Measurements from ENCODE around the gene PRKAG2. TPM values are rescaled to one million over a fixed set of nuclear protein-coding genes. Genes with fewer than 3 reads are reported as not detected.

Gene PRKAG2
- total RNA-seq, 1 donor from 2014 or later, result 20.6 TPM

GRCh38 chr7:151869455-151869854, 7.5 kb downstream of the PRKAG2 start:
- Mint-ChIP-seq H3K4me3 (ENCODE audit: low read depth) (no peak overlapping the region), H3K4me1 (ENCODE audit: low read depth) (peaks cover 7% of the 10 kb centered on the region), H3K27ac (no peak overlapping the region), H3K9me3 (ENCODE audit: low read depth) (no peaks in the 10 kb centered on the region), H3K27me3 (peaks cover 35% of the 10 kb centered on the region), H3K36me3 (ENCODE audit: insufficient read depth) (no peaks in the 10 kb centered on the region)
- no peak for TF ChIP-seq CTCF (IDR thresholded peaks at IDR 0.05; ENCODE audit: unreplicated experiment)
- no peak for DNase-seq (ENCODE audit: low spot score, unreplicated experiment)

DNA sequence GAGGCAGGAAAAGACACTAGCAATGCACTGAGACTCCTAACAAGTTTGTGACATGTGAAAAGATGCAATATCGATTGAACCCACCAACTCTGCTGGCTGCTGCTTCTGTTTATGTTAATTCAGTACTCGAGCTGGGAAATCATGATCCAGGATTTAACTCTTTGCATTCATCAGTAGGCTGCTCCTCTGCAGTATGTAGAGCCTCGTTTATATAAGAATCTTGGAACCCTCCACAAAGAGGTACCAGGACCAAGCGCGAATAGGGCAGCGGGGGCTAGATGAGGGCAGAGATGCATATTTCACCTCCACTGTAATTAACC, 7.8 kb downstream of the PRKAG2 start:
- H3K4me1 Mint-ChIP-seq (ENCODE audit: low read depth), result peaks cover 7% of the 10 kb centered on the region
- TF ChIP-seq CTCF (IDR thresholded peaks at IDR 0.05; ENCODE audit: unreplicated experiment), result no peak
- H3K27ac Mint-ChIP-seq, result no peak overlapping the region
- no peaks in the 10 kb centered on the region for H3K9me3 Mint-ChIP-seq (ENCODE audit: low read depth)
- H3K27me3 Mint-ChIP-seq, result peaks cover 35% of the 10 kb centered on the region
- H3K36me3 Mint-ChIP-seq (ENCODE audit: insufficient read depth), result no peaks in the 10 kb centered on the region
- no peak overlapping the region for H3K4me3 Mint-ChIP-seq (ENCODE audit: low read depth)
- DNase-seq (ENCODE audit: low spot score, unreplicated experiment), result no peak

DNA sequence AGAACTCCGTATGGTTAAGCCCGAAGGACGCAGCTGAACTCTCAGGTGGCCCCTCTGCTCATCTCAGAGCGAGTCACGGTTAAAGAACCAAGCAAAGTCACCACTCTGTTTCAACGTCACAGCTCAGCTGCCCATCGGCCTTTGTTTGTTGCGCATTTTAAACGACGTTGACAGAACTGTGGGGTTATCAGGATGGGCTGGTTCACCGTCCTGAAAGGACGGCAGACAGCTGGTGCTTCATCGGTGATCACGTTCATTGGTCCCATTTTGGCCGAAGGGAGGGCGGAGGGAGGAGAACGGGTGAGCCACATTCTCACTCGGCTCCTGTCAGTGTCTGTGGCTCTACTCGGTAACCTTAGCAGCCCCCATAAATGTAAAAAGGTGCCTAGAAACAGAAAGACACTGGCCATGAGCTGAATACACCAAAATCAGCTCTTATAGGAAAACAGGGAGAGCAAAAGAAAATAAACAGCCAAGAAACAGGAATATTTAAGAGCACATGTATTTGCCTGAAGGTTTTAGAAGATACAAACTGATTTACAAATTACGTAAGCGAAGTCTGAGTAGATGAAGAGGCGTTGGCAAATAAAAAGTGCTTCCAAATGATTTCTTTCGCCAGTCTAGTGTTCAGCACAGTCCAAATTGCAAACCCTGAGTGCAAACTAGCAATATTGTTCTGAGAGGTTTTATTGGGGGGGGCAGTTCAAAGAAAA, 8.4 kb downstream of the PRKAG2 start:
- H3K9me3 Mint-ChIP-seq (ENCODE audit: low read depth), result no peaks in the 10 kb centered on the region
- no peak for TF ChIP-seq CTCF (IDR thresholded peaks at IDR 0.05; ENCODE audit: unreplicated experiment)
- H3K4me1 Mint-ChIP-seq (ENCODE audit: low read depth), result peaks cover 7% of the 10 kb centered on the region
- peaks cover 35% of the 10 kb centered on the region for H3K27me3 Mint-ChIP-seq
- no peak overlapping the region for H3K4me3 Mint-ChIP-seq (ENCODE audit: low read depth)
- no peak for DNase-seq (ENCODE audit: low spot score, unreplicated experiment)
- no peaks in the 10 kb centered on the region for H3K36me3 Mint-ChIP-seq (ENCODE audit: insufficient read depth)
- peak overlapping the region; percentile 69 for H3K27ac Mint-ChIP-seq

GRCh38 chr7:151867912-151868311, 9.0 kb downstream of the PRKAG2 start:
- TF ChIP-seq CTCF (IDR thresholded peaks at IDR 0.05; ENCODE audit: unreplicated experiment), result no peak
- H3K36me3 Mint-ChIP-seq (ENCODE audit: insufficient read depth), result no peaks in the 10 kb centered on the region
- no peak overlapping the region for H3K4me3 Mint-ChIP-seq (ENCODE audit: low read depth)
- DNase-seq (ENCODE audit: low spot score, unreplicated experiment), result no peak
- H3K4me1 Mint-ChIP-seq (ENCODE audit: low read depth), result peaks cover 7% of the 10 kb centered on the region
- no peaks in the 10 kb centered on the region for H3K9me3 Mint-ChIP-seq (ENCODE audit: low read depth)
- H3K27ac Mint-ChIP-seq, result no peak overlapping the region
- peaks cover 33% of the 10 kb centered on the region for H3K27me3 Mint-ChIP-seq

DNA sequence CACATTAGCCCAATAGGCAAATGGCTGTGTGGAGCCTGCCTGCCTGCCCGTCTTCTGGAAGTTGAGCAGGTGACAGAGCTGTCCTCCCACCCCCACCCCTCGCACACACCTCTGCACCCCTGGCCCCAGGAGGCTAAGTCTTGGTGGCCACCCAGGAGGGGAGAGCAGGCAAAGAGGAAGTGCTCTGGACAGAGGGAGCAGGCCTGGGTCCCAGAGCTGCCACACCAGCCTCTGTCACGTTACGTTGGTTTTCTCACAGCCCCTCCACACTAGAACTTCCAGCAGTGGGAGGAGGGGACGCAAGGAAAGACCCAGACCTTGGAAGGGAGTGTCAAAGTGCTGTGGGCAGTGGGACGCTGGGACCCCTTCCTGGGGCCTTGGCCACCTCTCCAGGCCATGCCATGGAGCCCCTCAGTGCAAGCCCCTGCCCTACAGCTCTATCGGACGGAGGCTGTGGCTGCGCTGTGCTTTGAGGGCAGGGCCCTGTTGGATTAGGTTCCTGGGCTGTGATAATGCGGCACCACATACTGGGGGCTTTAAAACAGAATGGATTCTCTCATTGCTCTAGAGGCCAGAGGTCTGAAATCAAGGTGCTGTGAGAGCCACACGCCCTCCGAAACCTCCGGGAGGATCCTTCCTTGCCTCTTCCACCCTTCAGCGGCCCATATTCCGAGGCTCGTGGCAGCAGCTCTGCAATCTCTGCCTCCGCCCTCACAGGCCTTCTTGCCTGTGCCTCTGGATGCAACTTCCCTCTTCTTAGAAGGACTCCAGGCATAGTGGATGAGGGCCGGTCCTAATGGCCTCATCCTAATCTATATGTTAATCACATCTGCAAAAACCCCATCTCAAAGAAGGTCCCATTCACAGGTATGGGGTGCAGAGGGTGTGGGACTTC, 9.9 kb downstream of the PRKAG2 start:
- no peaks in the 10 kb centered on the region for H3K9me3 Mint-ChIP-seq (ENCODE audit: low read depth)
- no peak for DNase-seq (ENCODE audit: low spot score, unreplicated experiment)
- TF ChIP-seq CTCF (IDR thresholded peaks at IDR 0.05; ENCODE audit: unreplicated experiment), result no peak
- no peaks in the 10 kb centered on the region for H3K36me3 Mint-ChIP-seq (ENCODE audit: insufficient read depth)
- peaks cover 7% of the 10 kb centered on the region for H3K4me1 Mint-ChIP-seq (ENCODE audit: low read depth)
- no peak overlapping the region for H3K27ac Mint-ChIP-seq
- no peak overlapping the region for H3K4me3 Mint-ChIP-seq (ENCODE audit: low read depth)
- peaks cover 30% of the 10 kb centered on the region for H3K27me3 Mint-ChIP-seq
